Stimulated activated CD8-positive, alpha-beta memory T cell treated with anti-CD3 and anti-CD28 coated beads, Interleukin-15, amount 100 ng/mL, for 4 hours (primary cell): ENCODE results near the gene IBA57.
A peak's percentile ranks its signal among the peaks of the same experiment; 100 is the strongest.
"Not testable (repeated sequence)": the region's sequence is repeated elsewhere in the genome, so short reads cannot be mapped to it uniquely, and the experiment has no call there.

Experiments
- DNase-seq, 2 donors: peaks; one replicate each; pipeline ENCODE4 v3.0.0-alpha.2; 2020; ENCODE audit warnings: low read depth in 2 of 2

Gene IBA57

DNA sequence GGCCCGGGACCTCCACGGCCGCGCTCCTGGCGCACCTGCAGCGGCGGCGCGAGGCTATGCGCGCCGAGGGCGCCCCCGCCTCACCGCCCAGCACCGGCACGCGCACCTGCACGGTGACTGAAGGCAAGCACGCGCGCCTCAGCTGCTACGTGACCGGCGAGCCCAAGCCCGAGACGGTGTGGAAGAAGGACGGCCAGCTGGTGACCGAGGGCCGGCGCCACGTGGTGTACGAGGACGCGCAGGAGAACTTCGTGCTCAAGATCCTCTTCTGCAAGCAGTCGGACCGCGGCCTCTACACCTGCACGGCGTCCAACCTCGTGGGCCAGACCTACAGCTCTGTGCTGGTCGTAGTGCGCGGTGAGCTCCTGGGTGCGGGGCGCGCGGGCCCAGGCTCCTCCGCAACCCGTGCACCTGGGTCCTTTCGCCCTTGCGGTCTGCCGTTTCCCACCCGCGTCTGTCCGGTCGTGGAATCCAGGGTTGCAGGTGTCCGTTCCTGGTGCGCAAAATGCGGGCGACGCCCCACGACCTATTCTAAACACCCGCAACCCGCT lies 46.9 kb downstream of the IBA57 start:
- DNase-seq, result no peak

- peak; percentile 79 to 82 for DNase-seq
Observed at GRCh38 chr1:228212966-228213844, 47.6 kb downstream of the IBA57 start.

DNA sequence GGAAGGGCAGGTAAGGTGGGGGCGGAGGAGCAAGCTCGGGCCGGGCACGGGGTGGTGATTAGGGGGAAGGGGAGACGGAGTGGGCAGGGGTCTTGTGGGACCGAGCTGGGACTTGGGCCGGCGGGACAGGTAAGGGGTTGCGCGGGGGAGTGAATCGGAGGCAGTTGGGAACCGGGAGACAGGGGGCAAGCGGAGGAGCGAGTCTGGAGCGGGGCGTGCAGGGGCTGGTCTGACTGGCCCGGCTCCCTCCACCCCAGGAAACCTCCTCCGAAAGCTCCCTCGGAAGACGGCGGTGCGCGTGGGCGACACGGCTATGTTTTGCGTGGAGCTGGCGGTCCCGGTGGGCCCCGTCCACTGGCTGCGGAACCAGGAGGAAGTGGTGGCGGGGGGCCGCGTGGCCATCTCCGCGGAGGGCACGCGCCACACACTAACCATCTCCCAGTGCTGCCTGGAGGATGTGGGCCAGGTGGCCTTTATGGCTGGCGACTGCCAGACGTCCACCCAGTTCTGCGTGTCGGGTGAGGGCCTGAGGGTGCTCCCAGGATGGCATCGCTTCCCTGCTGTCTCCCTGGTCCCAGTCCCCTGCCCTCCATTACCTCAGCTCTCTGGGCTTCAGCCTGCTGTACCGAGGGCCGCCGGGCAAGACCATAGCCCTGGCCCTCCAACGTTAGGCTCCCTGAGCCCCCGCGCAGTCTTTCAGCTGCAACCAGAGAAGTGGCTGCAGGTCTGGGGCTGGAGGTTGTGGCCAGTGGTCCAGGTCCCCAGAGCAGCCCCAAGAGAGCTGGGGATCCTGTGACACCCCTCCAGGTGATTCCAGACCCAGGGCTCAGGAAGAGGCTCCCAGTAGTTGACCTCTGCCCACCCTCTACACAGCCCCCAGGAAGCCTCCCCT lies 48.6 kb downstream of the IBA57 start:
- no peak for DNase-seq

- no peak for DNase-seq
Observed at GRCh38 chr1:228214921-228215662, 49.5 kb downstream of the IBA57 start.

GRCh38 chr1:228215663-228216116 lies 50.1 kb downstream of the IBA57 start:
- DNase-seq, result no peak

- no peak for DNase-seq
Observed at GRCh38 chr1:228216371-228217320, 51.0 kb downstream of the IBA57 start.

DNA sequence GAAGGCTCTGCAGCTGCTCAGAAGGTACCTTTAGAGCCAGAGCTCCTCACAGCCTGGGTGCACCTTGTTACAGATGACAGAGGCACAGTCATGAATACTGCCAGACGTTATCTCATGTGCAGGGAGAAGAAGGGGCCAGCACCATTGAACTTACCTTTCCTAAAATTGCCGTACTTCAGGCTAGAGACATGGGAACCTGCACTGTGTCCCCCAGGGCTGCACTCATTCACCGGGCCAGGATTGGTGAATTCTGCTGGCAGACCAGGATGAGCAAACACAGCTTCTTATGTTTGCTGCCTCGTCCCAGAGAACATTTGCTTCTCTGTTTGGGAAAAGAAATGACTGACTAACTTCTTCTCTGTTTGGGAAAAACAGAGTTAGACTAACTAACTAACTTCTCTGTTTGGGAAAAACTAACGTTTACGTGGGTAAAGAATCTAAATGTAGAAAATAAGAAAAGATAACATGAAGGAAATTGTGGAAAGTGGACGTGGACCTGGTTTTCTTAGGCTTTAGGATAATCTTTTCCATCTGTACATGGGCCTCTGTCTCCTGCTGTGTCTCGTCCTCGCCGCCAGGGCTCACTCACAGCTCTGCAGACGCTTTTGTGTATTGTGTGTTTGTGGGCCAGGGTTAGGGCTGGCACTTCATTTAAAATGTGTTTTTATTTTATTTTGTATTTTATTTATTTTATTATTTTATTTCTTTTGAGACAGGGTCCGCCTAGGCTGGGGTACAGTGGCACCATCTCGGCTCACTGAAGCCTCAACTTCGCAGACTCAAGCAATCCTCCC lies 52.1 kb downstream of the IBA57 start:
- DNase-seq, result no peak

DNA sequence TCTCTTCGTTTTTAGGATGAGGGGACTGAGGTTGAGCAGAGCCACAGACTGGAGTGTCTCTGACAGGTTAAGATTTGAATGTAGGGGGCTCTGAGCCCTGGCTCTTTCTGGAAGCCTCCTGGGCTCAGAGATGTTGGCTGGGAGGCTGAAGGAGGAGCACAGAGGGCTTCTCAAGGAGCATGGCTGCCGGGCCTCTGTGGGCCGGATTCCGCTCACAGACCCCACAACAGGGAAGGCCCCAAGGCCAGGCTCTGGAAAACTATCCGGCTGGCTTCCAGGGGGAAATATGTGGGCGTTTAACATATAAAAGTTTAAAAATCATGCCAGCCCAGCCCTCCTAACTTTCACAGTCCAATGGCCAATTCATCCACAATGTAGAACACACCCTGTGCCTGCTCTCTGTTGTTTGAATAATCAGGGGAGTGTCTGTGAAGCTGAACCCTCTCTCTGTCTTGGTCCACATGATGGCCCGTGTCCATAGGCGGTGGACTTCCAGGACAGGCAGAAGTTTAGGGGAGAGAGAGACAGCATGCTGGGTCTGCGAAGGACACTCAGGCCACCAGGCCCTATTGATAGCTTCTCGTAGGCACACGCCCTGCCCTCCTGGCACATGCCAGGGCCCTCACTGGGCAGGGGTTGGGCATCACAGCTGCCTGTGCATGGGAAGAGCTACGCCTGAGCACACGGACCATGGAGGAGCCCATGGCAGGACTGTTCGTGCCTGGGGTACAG lies 53.1 kb downstream of the IBA57 start:
- no peak for DNase-seq

DNA sequence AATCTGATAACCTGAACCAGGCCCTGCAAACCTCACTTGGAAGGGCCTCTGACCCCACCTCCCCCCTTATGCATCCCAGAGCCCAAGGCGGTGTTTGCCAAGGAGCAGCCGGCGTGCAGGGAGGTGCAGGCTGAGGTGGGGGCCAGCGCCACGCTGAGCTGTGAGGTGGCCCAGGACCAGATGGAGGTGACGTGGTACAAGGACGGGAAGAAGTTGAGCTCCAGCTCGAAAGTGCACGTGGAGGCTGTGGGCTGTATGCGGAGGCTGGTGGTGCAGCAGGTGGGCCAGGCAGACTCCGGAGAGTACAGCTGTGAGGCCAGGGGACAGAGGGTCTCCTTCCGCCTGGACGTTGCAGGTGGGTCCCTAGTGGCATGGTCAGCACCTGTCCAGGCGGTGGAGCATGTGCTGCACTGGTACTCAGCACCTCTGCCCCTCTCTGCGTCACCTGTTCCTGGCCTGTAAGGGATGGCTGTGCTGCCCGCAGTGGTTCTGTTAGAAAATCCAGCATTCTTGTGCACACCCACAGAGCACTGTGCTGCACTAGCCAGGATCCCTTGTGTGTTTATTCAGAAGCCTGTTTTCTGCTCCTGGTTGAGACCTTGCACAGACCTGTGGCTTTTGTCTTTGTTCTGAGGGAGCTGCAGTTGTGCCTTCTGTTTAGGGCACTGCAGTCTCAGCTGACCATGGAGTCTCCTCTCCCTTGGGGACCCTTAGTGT lies 53.8 kb downstream of the IBA57 start:
- DNase-seq, result no peak

GRCh38 chr1:228219962-228220780 lies 54.6 kb downstream of the IBA57 start:
- DNase-seq, result no peak

GRCh38 chr1:228221097-228221496 lies 55.5 kb downstream of the IBA57 start:
- not testable (repeated sequence) for DNase-seq

GRCh38 chr1:228222548-228222947 lies 56.9 kb downstream of the IBA57 start:
- DNase-seq, result no peak

GRCh38 chr1:228224198-228225164 lies 58.9 kb downstream of the IBA57 start:
- no peak for DNase-seq

DNA sequence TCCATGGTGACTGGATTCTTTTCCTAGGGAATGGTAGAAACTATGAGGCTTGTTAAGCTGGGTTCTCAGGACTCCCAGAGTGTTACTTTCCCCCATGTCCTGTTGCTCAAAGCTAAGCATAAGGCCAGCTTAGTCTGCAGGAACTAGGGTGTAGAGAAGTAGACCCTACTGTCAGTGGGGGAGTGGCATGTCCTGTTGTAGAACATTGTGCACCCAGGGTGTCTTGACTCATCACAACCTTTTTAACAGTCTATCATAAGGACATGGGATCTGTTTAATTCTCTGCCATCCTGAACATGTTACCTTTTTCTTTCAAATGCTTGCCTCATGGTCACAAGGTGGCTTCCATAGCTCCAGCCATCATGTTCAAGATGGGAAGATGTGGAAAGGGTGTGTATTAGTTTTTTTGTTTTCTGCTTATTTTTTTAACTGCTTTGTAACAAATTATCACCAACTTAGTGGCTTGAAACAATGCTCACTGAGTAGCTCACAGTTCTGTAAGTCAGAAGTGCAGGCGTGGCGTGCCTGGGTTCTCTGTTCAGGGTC lies 59.6 kb downstream of the IBA57 start:
- no peak for DNase-seq

GRCh38 chr1:228225740-228226139 lies 60.1 kb downstream of the IBA57 start:
- no peak for DNase-seq
